HAP-1 (cell line): ENCODE results near the gene ZBTB5.

Experiments used
- DNase-seq, 2 experiments: peaks; one replicate each; pipeline ENCODE4 v3.0.0-alpha.2; 2016 to 2020; ENCODE audit warnings: low spot score in 2 of 2
- H3K27me3 ChIP-seq: fragments of 250-450 bp; sonication (Bioruptor Pico); 2 replicates; pipeline ENCODE4 v1.5.1; 2020; ENCODE audit warnings: low read depth, mild to moderate bottlenecking, moderate library complexity
- H3K36me3 ChIP-seq: fragments of 250-450 bp; sonication (Bioruptor Pico); replicated peaks from 2 replicates; pipeline ENCODE4 v1.5.1; 2020; ENCODE audit warnings: mild to moderate bottlenecking
- H3K4me1 ChIP-seq: fragments of 250-450 bp; sonication (Bioruptor Pico); 2 replicates; pipeline ENCODE4 v1.5.1; 2020; ENCODE audit warnings: mild to moderate bottlenecking
- H3K4me3 ChIP-seq: fragments of 250-450 bp; sonication (Bioruptor Pico); 2 replicates; pipeline ENCODE4 v1.5.1; 2020; ENCODE audit warnings: mild to moderate bottlenecking, moderate library complexity
- H3K9me3 ChIP-seq: fragments of 250-450 bp; sonication (Bioruptor Pico); 2 replicates; pipeline ENCODE4 v1.5.1; 2020; ENCODE audit warnings: mild to moderate bottlenecking, moderate library complexity
- in situ Hi-C: fragments of 300-500 bp; cut with MboI; formaldehyde crosslinking; loops from 3 replicates; pipeline ENCODE4 v1.14.3; 2020; ENCODE audit warnings: low sequenced_read_pairs, inconsistent platforms, mixed read lengths

ZBTB5 gene

GRCh38 chr9:37451628-37452027, 13.6 kb downstream of the ZBTB5 start:
- DNase-seq = no peak
- Histone ChIP-seq H3K27me3 (no peaks in the 10 kb centered on the region), H3K4me3 (no peak overlapping the region), H3K36me3 (0 out of 2 replicates have a peak, but pooled peaks cover 3% of the 10 kb centered on the region), H3K9me3 (no peaks in the 10 kb centered on the region), H3K4me1 (peaks cover 9% of the 10 kb centered on the region)
- in situ Hi-C loops = no loop called here

- peaks cover 5% of the 10 kb centered on the region for H3K4me1 ChIP-seq
- H3K36me3 ChIP-seq = 0 out of 2 replicates have a peak, but pooled peaks cover 3% of the 10 kb centered on the region
- H3K9me3 ChIP-seq = no peaks in the 10 kb centered on the region
- in situ Hi-C loops = no loop called here
- H3K27me3 ChIP-seq = no peaks in the 10 kb centered on the region
- H3K4me3 ChIP-seq = no peak overlapping the region
- DNase-seq = peak; percentile 81 to 85
Measured at GRCh38 chr9:37449862-37450632, 15.2 kb downstream of the ZBTB5 start.

- no peak for DNase-seq
- Histone ChIP-seq H3K4me3 (no peak overlapping the region), H3K36me3 (peaks cover 9% of the 10 kb centered on the region), H3K27me3 (no peaks in the 10 kb centered on the region), H3K4me1 (peaks cover 5% of the 10 kb centered on the region), H3K9me3 (no peaks in the 10 kb centered on the region)
- in situ Hi-C loops = no loop called here
Measured at GRCh38 chr9:37447111-37447510, 18.1 kb downstream of the ZBTB5 start.

GRCh38 chr9:37446401-37446800, 18.8 kb downstream of the ZBTB5 start:
- in situ Hi-C loops = no loop called here
- no peaks in the 10 kb centered on the region for H3K27me3 ChIP-seq

GRCh38 chr9:37445832-37446231, 19.4 kb downstream of the ZBTB5 start:
- no peaks in the 10 kb centered on the region for H3K9me3 ChIP-seq
- H3K4me1 ChIP-seq = peaks cover 5% of the 10 kb centered on the region
- H3K27me3 ChIP-seq = no peaks in the 10 kb centered on the region
- in situ Hi-C loops = no loop called here
- no peak overlapping the region for H3K4me3 ChIP-seq
- no peak for DNase-seq
- peaks cover 22% of the 10 kb centered on the region for H3K36me3 ChIP-seq

More at GRCh38 chr9:37446401-37446800, 18.8 kb downstream of the ZBTB5 start:
- DNase-seq = no peak
- Histone ChIP-seq H3K4me3 (no peak overlapping the region), H3K4me1 (peaks cover 5% of the 10 kb centered on the region), H3K9me3 (no peaks in the 10 kb centered on the region), H3K36me3 (peaks cover 17% of the 10 kb centered on the region)

GRCh38 chr9:37444890-37445289, 20.4 kb downstream of the ZBTB5 start:
- H3K4me3 ChIP-seq = no peak overlapping the region
- H3K27me3 ChIP-seq = no peaks in the 10 kb centered on the region
- no peaks in the 10 kb centered on the region for H3K9me3 ChIP-seq
- H3K36me3 ChIP-seq = peaks cover 32% of the 10 kb centered on the region
- H3K4me1 ChIP-seq = no peaks in the 10 kb centered on the region; the same call in 1 of the 2 replicates
- no peak for DNase-seq
- in situ Hi-C loops = no loop called here

- H3K27me3 ChIP-seq = no peaks in the 10 kb centered on the region
- in situ Hi-C loops = no loop called here
- H3K4me1 ChIP-seq = no peaks in the 10 kb centered on the region; the same call in 1 of the 2 replicates
- H3K4me3 ChIP-seq = no peak overlapping the region
- no peak for DNase-seq
- no peaks in the 10 kb centered on the region for H3K9me3 ChIP-seq
- peaks cover 42% of the 10 kb centered on the region for H3K36me3 ChIP-seq
Measured at GRCh38 chr9:37443566-37443965, 21.7 kb downstream of the ZBTB5 start.

- no peak overlapping the region for H3K4me3 ChIP-seq
- peaks cover 52% of the 10 kb centered on the region for H3K36me3 ChIP-seq
- H3K9me3 ChIP-seq = no peaks in the 10 kb centered on the region
- in situ Hi-C loops = no loop called here
- H3K4me1 ChIP-seq = no peaks in the 10 kb centered on the region; the same call in 1 of the 2 replicates
- no peak for DNase-seq
- no peaks in the 10 kb centered on the region for H3K27me3 ChIP-seq
Measured at GRCh38 chr9:37442556-37442955, 22.7 kb downstream of the ZBTB5 start.

- no peaks in the 10 kb centered on the region for H3K4me1 ChIP-seq
- no peak overlapping the region for H3K4me3 ChIP-seq
- H3K9me3 ChIP-seq = no peaks in the 10 kb centered on the region
- no peak for DNase-seq
- peaks cover 59% of the 10 kb centered on the region for H3K36me3 ChIP-seq
- in situ Hi-C loops = no loop called here
- no peaks in the 10 kb centered on the region for H3K27me3 ChIP-seq
Measured at GRCh38 chr9:37441776-37442370, 23.4 kb downstream of the ZBTB5 start.

- Histone ChIP-seq H3K4me1 (no peaks in the 10 kb centered on the region), H3K4me3 (no peak overlapping the region), H3K36me3 (peaks cover 84% of the 10 kb centered on the region), H3K27me3 (no peaks in the 10 kb centered on the region), H3K9me3 (no peaks in the 10 kb centered on the region)
- in situ Hi-C loops = no loop called here
- no peak for DNase-seq
Measured at GRCh38 chr9:37438359-37438758, 26.9 kb downstream of the ZBTB5 start.

GRCh38 chr9:37437621-37438020, 27.6 kb downstream of the ZBTB5 start:
- in situ Hi-C loops = no loop called here
- H3K27me3 ChIP-seq = no peaks in the 10 kb centered on the region
- H3K4me3 ChIP-seq = no peak overlapping the region
- H3K36me3 ChIP-seq = peaks cover 88% of the 10 kb centered on the region
- DNase-seq = no peak
- H3K4me1 ChIP-seq = no peaks in the 10 kb centered on the region
- no peaks in the 10 kb centered on the region for H3K9me3 ChIP-seq

- Histone ChIP-seq H3K27me3 (no peaks in the 10 kb centered on the region), H3K4me1 (no peaks in the 10 kb centered on the region), H3K36me3 (peaks cover 91% of the 10 kb centered on the region), H3K9me3 (no peaks in the 10 kb centered on the region), H3K4me3 (no peak overlapping the region)
- no peak for DNase-seq
- in situ Hi-C loops = no loop called here
Measured at GRCh38 chr9:37437010-37437409, 28.2 kb downstream of the ZBTB5 start.

GRCh38 chr9:37436540-37436939, 28.7 kb downstream of the ZBTB5 start:
- H3K4me3 ChIP-seq = no peak overlapping the region
- H3K4me1 ChIP-seq = no peaks in the 10 kb centered on the region
- DNase-seq = no peak
- H3K27me3 ChIP-seq = no peaks in the 10 kb centered on the region
- H3K9me3 ChIP-seq = no peaks in the 10 kb centered on the region
- in situ Hi-C loops = no loop called here
- H3K36me3 ChIP-seq = peaks cover 91% of the 10 kb centered on the region

- in situ Hi-C loops = no loop called here
- H3K9me3 ChIP-seq = no peaks in the 10 kb centered on the region
- H3K36me3 ChIP-seq = peaks cover 86% of the 10 kb centered on the region
- no peaks in the 10 kb centered on the region for H3K4me1 ChIP-seq
- H3K4me3 ChIP-seq = no peak overlapping the region
- no peaks in the 10 kb centered on the region for H3K27me3 ChIP-seq
- no peak for DNase-seq
Measured at GRCh38 chr9:37433867-37434371, 31.3 kb downstream of the ZBTB5 start.
